Nephron (organoid): ENCODE results near the gene TRIP6.
"Not testable (repeated sequence)": the region's sequence is repeated elsewhere in the genome, so short reads cannot be mapped to it uniquely, and the experiment has no call there.

Source experiments
- H3K27ac Mint-ChIP-seq, 3 experiments: 2 replicates each; pipeline ENCODE4 v1.8.0; 2020; ENCODE audit warnings: mixed read lengths in 3 of 3, mild to moderate bottlenecking in 2 of 3, moderate library complexity in 1 of 3
- H3K27me3 Mint-ChIP-seq: 2 replicates; pipeline ENCODE4 v1.8.0; 2021; ENCODE audit warnings: low read depth, mild to moderate bottlenecking, moderate library complexity, mixed read lengths
- H3K36me3 Mint-ChIP-seq: 2 replicates; pipeline ENCODE4 v1.8.0; 2020; ENCODE audit warnings: low read depth, mixed read lengths
- H3K4me1 Mint-ChIP-seq: 2 replicates; pipeline ENCODE4 v1.8.0; 2020; ENCODE audit warnings: mixed read lengths
- H3K4me3 Mint-ChIP-seq, 3 experiments: 2 replicates each; pipeline ENCODE4 v1.8.0; 2020; ENCODE audit warnings: mild to moderate bottlenecking in 3 of 3, mixed read lengths in 3 of 3, moderate library complexity in 2 of 3
- H3K9me3 Mint-ChIP-seq: 2 replicates; pipeline ENCODE4 v1.8.0; 2020; ENCODE audit warnings: mixed read lengths
- TF ChIP-seq, protein P1 (sequence below), 3 experiments: fragments of 200-600 bp; sonication (generic); IDR thresholded peaks; one replicate each; pipeline ENCODE4 v1.5.0; 2021; ENCODE audit warnings: antibody characterized with exemption in 3 of 3; ENCODE audit not compliant: unreplicated experiment in 3 of 3

The TRIP6 gene

DNA sequence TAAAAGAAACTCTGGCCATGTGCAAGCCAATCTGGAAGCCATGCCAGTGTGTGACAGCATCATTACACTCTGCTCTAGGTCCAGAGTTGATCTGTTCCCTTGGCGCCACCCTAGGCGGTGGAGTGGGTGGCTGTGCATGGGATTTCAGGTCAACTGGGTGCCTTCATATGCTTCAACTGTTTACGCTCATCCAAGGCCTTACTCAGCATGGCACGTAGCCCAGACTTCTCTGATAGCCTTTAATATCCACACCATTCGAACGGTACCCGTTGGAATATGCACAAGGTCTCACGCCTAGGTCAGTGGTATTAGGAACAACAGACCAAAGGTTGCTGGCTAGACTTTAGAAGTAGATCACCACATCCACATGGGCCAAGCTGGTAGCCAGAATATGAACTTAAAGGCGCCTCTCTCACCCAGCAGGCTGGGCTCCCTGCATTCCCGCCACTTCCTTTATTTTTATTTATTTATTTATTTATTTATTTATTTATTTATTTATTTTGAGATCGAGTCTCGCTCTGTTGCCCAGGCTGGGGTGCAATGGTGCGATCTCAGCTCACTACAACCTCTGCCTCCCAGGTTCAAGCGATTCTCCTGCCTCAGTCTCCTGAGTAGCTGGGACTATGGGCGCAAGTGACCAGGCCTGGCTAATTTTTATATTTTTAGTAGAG, 47.2 kb downstream of the TRIP6 start:
- H3K4me1 Mint-ChIP-seq: no peaks in the 10 kb centered on the region
- no peaks in the 10 kb centered on the region for H3K36me3 Mint-ChIP-seq
- TF ChIP-seq, protein P1, sequence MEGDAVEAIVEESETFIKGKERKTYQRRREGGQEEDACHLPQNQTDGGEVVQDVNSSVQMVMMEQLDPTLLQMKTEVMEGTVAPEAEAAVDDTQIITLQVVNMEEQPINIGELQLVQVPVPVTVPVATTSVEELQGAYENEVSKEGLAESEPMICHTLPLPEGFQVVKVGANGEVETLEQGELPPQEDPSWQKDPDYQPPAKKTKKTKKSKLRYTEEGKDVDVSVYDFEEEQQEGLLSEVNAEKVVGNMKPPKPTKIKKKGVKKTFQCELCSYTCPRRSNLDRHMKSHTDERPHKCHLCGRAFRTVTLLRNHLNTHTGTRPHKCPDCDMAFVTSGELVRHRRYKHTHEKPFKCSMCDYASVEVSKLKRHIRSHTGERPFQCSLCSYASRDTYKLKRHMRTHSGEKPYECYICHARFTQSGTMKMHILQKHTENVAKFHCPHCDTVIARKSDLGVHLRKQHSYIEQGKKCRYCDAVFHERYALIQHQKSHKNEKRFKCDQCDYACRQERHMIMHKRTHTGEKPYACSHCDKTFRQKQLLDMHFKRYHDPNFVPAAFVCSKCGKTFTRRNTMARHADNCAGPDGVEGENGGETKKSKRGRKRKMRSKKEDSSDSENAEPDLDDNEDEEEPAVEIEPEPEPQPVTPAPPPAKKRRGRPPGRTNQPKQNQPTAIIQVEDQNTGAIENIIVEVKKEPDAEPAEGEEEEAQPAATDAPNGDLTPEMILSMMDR (IDR thresholded peaks at IDR 0.05; ENCODE audit: unreplicated experiment in 3 of 3): no peak
- no peaks in the 10 kb centered on the region for H3K9me3 Mint-ChIP-seq
- no peak overlapping the region for H3K4me3 Mint-ChIP-seq
- no peak overlapping the region for H3K27ac Mint-ChIP-seq
- H3K27me3 Mint-ChIP-seq: peaks cover 17% of the 10 kb centered on the region

DNA sequence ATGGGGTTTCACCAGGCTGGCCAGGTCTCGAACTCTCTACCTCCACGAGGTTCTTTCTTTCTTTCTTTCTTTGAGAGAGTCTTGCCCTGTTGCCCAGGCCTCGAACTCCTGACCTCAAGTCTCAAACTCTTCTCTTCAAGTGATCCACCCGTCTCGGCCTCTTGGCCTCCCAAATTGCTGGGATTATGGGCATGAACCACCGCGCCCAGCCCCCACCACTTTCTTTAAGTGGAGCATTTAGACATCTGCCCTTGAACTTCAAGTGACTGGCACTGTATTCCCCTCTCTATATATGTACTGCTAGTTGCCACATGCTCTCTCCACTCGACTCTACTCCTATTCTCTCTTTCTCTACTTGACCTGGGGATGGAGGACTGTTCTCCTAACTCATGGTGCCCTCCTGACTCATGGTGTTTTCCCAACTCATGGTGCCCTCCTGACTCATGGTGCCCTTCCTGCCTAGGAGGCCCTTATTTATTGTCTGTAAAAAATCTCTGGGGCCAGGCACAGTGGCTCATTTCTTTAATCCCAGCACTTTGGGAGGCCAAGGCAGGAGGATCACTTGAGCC, 47.8 kb downstream of the TRIP6 start:
- Mint-ChIP-seq H3K4me3 (no peak overlapping the region), H3K36me3 (no peaks in the 10 kb centered on the region), H3K27ac (no peak overlapping the region), H3K27me3 (peaks cover 17% of the 10 kb centered on the region), H3K9me3 (no peaks in the 10 kb centered on the region), H3K4me1 (no peaks in the 10 kb centered on the region)
- TF ChIP-seq, protein P1 (IDR thresholded peaks at IDR 0.05; ENCODE audit: unreplicated experiment in 3 of 3): no peak

DNA sequence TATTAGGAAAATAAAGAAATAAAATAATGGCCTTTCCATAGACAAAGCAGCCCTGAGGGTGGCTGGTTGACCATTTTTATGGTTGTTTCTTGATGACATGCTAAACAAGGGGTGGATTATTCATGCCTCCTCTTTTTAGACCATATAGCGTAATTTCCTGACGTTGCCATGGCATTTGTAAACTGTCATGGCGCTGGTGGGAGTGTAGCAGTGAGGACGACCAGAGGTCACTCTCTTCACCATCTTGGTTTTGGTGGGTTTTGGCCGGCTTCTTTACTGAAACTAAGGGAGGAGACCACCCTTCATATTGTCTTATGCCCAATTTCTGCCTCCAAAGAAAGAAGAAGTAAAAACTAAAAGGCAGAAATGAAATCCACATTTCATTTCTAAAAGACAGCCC, 52.1 kb downstream of the TRIP6 start:
- H3K9me3 Mint-ChIP-seq, H3K27ac Mint-ChIP-seq, H3K36me3 Mint-ChIP-seq, H3K4me3 Mint-ChIP-seq, H3K4me1 Mint-ChIP-seq: not testable (repeated sequence)
- H3K27me3 Mint-ChIP-seq: peaks cover 25% of the 10 kb centered on the region

DNA sequence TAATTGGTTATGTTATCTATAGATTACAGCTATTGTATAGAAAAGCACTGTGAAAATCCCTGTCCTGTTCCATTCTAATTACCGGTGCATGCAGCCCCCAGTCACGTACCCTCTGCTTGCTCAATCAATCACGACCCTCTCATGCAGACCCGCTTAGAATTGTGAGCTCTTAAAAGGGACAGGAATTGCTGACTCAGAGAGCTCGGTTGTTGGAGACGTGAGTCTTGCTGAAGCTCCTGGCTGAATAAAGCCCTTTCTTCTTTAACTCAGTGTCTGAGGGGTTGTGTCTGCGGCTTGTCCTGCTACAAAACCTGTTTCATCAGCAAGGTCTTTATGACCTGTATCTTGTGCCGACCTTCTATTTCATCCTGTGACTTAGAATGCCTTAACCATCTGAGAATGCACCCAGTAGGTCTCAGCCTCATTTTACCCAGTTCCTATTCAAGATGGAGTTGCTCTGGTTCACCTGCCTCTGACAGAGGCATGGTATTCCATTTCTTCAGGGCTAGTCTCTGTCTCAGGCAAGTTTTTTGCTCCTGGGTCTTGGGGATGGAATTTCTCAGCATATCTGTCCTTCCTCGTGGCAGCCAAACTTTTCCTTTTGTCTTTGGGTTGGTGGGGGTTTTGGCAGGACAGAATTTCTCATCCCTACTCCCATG, 52.7 kb downstream of the TRIP6 start:
- not testable (repeated sequence) for H3K9me3 Mint-ChIP-seq, H3K36me3 Mint-ChIP-seq
- peaks cover 25% of the 10 kb centered on the region for H3K27me3 Mint-ChIP-seq

DNA sequence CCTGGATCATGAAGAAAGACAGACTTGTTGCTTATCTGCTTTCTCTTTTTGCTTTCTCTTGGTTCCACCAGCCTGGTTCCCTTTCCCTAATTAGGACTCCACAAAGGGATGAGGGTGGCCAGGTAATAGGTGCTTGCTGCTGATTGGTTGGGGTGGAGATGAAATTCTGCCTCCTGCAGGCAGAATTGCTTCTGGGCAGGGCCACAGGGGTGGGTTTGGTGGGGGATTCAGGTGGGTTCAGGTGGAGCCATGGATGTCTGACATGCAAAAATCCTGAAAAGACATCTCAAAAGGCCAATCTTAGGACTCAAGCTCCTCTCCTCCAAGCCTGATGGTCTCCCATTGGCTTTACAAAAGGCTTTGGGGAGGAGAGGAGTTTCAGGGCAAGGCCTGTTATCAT, 53.9 kb downstream of the TRIP6 start:
- H3K27ac Mint-ChIP-seq: no peak overlapping the region
- no peak overlapping the region for H3K4me3 Mint-ChIP-seq
- TF ChIP-seq, protein P1 (IDR thresholded peaks at IDR 0.05; ENCODE audit: unreplicated experiment in 3 of 3): no peak
- H3K9me3 Mint-ChIP-seq: no peaks in the 10 kb centered on the region
- H3K4me1 Mint-ChIP-seq: no peaks in the 10 kb centered on the region
- H3K27me3 Mint-ChIP-seq: peaks cover 25% of the 10 kb centered on the region
- H3K36me3 Mint-ChIP-seq: no peaks in the 10 kb centered on the region

More for the DNA sequence above, 52.7 kb downstream of the TRIP6 start:
- H3K27ac Mint-ChIP-seq, H3K4me1 Mint-ChIP-seq, H3K4me3 Mint-ChIP-seq: not testable (repeated sequence)
